ENCODE measurements around the gene ZNF43. TPM values are rescaled to one million over a fixed set of nuclear protein-coding genes. Genes with fewer than 3 reads are reported as not detected.

The ZNF43 gene
- total and polyA plus RNA-seq, 2 of the 8 experiments (the other 6 are each of a cell fraction or from before 2014, with no cell fraction given): 24.7 to 53.1 TPM

DNA sequence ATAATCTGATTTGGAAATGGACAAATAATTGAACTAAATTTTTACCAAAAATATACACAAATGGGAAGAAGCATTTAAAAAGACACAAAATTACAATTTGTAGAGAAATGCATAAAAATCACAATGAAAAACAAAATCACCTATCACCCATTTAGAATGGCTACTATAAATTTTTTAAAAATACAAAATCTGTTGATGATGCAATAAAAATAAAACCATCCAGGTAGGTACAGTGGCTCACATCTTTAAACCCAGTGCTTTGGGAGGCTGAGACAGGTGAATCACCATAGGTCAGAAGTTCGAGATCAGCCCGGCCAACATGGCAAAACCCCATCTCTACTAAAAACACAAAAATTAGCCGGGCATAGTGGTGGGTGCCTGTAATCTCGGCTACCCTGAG is 23.5 kb downstream of the ZNF43 start:
- Histone ChIP-seq H4K5ac (ENCODE audit: insufficient read length, low read depth, low read length) (no peak overlapping the region), H3K4me3 (ENCODE audit: extremely low read depth in 1 of 4, insufficient read depth in 2 of 4, low read depth in 3 of 4, low read length in 4 of 4) (no peak overlapping the region), H3K14ac (ENCODE audit: insufficient read length) (no peak overlapping the region), H3K79me1 (ENCODE audit: low read depth, low read length) (no peaks in the 10 kb centered on the region), H3K27me3 (replicated peaks in 1 of 4; ENCODE audit: control insufficient read depth in 3 of 4, extremely low read depth in 1 of 4, insufficient read depth in 3 of 4, low read length in 3 of 4) (no peaks in the 10 kb centered on the region), H2AK5ac (ENCODE audit: low read depth, low read length) (no peak overlapping the region), H3K23ac (ENCODE audit: insufficient read length) (no peak overlapping the region), H3K4me1 (replicated peaks in 1 of 4; ENCODE audit: control insufficient read depth in 3 of 4, insufficient read depth in 4 of 4, low read length in 3 of 4) (no peaks in the 10 kb centered on the region), H2BK20ac (ENCODE audit: low read length) (no peak overlapping the region), H2AFZ (ENCODE audit: low read length) (no peak overlapping the region), H2BK12ac (ENCODE audit: low read depth, low read length) (no peak overlapping the region), H3K56ac (replicated peaks; ENCODE audit: insufficient read length, low read depth, low read length) (no peak overlapping the region), H3K27ac (ENCODE audit: low read depth, low read length) (no peak overlapping the region), H4K20me1 (replicated peaks in 1 of 2; ENCODE audit: control insufficient read depth in 1 of 2, insufficient read depth in 2 of 2, low read length in 2 of 2) (no peaks in the 10 kb centered on the region), H3K9ac (replicated peaks in 1 of 4; ENCODE audit: extremely low read depth in 1 of 4, low read depth in 3 of 4, low read length in 3 of 4) (no peak overlapping the region), H3K23me2 (ENCODE audit: low read depth, low read length) (no peaks in the 10 kb centered on the region), H3K36me3 (ENCODE audit: control insufficient read depth in 2 of 4, insufficient read depth in 4 of 4, low read length in 3 of 4) (peaks cover 13 to 96% (median 54%) of the 10 kb centered on the region in 4 experiments; a peak in 7 of 8 replicates), H2BK15ac (ENCODE audit: low read length) (no peak overlapping the region), H3K18ac (ENCODE audit: extremely low read depth, low read length) (no peak overlapping the region), H3K79me2 (ENCODE audit: control insufficient read depth in 1 of 2, insufficient read depth in 2 of 2, low read length in 2 of 2) (no peaks in the 10 kb centered on the region), H3K4ac (replicated peaks; ENCODE audit: insufficient read length, low read depth, low read length) (no peak overlapping the region), H2BK5ac (ENCODE audit: low read depth, low read length) (no peak overlapping the region), H4K91ac (replicated peaks; ENCODE audit: insufficient read length, low read length) (no peak overlapping the region), H4K8ac (ENCODE audit: extremely low read depth, insufficient read depth, low read length) (no peak overlapping the region), H3K9me3 (ENCODE audit: insufficient read depth in 2 of 2, low read depth in 1 of 2, low read length in 1 of 2) (peaks cover 63 to 66% of the 10 kb centered on the region in 2 experiments), H2BK120ac (replicated peaks; ENCODE audit: low read depth, low read length) (no peak overlapping the region), H3K4me2 (ENCODE audit: insufficient read depth in 1 of 2, low read depth in 2 of 2, low read length in 2 of 2) (no peak overlapping the region)
- WGBS, 2 experiments (ENCODE audit: extremely low coverage in 1 of 2, insufficient coverage in 1 of 2, insufficient read length in 1 of 2, insufficient replicate concordance in 2 of 2, low coverage in 1 of 2, low lambda C conversion rate in 2 of 2, missing lambda C conversion rate in 1 of 2): 97% methylated on average over 4 of the region's 4 CpGs; no CpG with 5 or more reads in 1 of the 2 experiments
- FAIRE-seq (no peak), DNase-seq (ENCODE audit: low read depth in 1 of 2, low spot score in 2 of 2) (no peak)
- TF ChIP-seq SRF (IDR thresholded peaks at IDR 0.05; ENCODE audit: low read depth, low read length) (no peak), HDAC6 (IDR thresholded peaks at IDR 0.05; ENCODE audit: low read depth, low read length) (no peak), GTF2F1 (IDR thresholded peaks at IDR 0.05; ENCODE audit: borderline replicate concordance, low read depth, low read length) (no peak), TAF7 (optimal IDR thresholded peaks at IDR 0.05; ENCODE audit: borderline replicate concordance, low read depth, low read length) (no peak), EGR1 (IDR thresholded peaks at IDR 0.05; ENCODE audit: borderline replicate concordance, low read depth, low read length) (no peak), RXRA (IDR thresholded peaks at IDR 0.05; ENCODE audit: insufficient read depth, low read depth, low read length) (no peak), SP1 (IDR thresholded peaks at IDR 0.05; ENCODE audit: low read depth, low read length) (no peak), CBX5 (IDR thresholded peaks at IDR 0.05; ENCODE audit: low read depth, low read length) (no peak), CEBPB (IDR thresholded peaks at IDR 0.05; ENCODE audit: low read depth, low read length) (no peak), TAF1 (IDR thresholded peaks at IDR 0.05; ENCODE audit: low read depth, low read length) (no peak)
- ChIA-PET CTCF (ENCODE audit: partially characterized antibody) (no interaction called here), POLR2A (ENCODE audit: partially characterized antibody) (no interaction called here)
